ENCODE data around the gene DPH7.
A peak's percentile ranks its signal among the peaks of the same experiment; 100 is the strongest.
"Not testable (repeated sequence)": the region's sequence is repeated elsewhere in the genome, so short reads cannot be mapped to it uniquely, and the experiment has no call there.

The DPH7 gene

DNA sequence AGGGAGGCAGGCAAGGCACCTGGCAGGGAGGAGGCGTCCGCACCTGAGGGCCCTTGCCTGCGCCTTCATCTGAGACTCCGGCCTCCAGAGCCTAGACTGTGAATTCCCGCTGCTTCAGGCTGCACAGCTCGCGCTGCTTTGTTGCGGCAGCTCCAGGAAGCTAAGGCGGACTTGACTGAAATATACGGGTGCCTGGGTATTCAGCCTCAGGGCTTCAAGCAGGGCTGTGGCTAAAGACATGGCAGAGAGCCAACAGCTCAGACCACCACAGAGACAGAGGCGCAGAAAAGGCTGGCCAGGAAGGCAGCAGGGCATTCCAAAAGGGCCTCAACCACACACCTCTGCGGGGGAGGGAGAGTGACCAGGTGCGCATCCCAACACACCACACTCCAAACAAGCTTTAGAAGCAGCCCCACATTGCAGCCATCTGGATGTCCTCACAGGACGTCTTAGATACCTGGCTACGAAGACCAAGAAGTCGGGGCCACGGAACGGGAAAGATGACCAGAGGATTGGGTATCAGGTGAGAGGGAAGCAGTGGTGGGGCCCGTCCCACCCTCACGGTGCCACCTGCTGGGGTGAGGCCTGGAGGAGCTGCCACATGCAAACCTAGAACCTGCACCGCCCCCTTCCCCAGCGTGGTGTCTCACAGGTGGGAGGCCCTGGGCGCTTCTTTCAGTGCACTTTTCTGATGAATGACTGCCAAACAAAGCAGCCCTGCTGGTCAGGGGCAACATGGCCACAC is 1.7 kb upstream of the DPH7 start:
- DNase-seq (ENCODE audit: low spot score) = no peak

DNA sequence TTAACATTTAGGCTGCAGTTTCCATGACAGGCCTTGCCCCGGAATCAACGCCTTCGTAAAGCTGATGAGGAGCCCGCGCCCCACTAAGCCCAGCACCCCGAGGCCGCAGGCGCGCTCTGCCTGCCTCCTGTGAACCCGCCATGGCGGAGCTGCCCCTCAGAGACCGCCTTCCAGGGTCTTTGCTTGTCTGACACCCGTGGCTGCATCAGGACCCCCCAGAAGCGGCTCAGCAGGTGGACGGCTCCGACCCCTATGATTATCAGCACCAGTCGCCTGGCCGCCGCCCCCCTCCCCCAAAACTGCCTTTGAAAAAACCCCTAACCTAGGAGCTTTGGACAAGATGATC is 507 bp upstream of the DPH7 start:
- DNase-seq (ENCODE audit: low spot score) = no peak

GRCh38 chr9:137575716-137576411 is 2.9 kb downstream of the DPH7 start:
- DNase-seq (ENCODE audit: low spot score) = no peak

DNA sequence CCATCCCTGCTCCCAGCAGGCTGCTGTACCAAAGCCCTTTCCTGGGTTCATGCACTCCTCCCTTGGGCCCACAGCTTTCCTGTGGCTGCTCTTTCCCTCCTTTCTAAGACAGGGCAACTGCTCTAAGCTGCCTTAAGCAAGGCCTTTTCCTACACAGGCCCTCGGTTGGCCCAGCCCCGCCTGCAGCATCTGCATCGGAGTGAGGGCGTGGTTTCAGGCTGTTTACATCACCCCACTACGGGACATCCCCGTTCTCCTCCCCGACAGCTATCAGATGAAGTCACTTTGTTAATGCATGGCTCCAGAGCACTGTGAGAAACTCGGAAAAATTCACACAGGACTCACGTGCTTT is 3.4 kb downstream of the DPH7 start:
- peak; percentile 12 for DNase-seq (ENCODE audit: low spot score)

DNA sequence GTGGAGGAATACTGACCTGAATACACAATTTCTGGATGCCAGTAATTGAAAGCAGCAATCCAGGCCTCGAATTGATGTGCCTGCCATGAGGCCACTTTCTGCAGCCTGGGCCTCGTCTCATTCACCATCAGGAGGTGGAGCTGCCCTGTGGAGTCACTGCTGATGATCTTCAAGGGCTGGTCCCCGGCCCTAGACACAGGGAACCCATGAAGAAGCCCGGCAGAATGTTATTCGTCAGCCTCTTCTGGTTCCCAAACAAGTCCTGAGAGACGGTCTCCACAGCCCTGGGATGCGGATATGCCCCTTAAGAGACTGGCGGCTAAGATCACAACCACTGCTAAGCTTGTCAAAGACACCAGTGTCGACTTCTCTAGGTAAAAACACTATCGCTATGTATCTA is 4.5 kb downstream of the DPH7 start:
- no peak for DNase-seq (ENCODE audit: low spot score)

- no peak for DNase-seq (ENCODE audit: low spot score)
Observed at GRCh38 chr9:137570566-137570965, 8.2 kb downstream of the DPH7 start.

DNA sequence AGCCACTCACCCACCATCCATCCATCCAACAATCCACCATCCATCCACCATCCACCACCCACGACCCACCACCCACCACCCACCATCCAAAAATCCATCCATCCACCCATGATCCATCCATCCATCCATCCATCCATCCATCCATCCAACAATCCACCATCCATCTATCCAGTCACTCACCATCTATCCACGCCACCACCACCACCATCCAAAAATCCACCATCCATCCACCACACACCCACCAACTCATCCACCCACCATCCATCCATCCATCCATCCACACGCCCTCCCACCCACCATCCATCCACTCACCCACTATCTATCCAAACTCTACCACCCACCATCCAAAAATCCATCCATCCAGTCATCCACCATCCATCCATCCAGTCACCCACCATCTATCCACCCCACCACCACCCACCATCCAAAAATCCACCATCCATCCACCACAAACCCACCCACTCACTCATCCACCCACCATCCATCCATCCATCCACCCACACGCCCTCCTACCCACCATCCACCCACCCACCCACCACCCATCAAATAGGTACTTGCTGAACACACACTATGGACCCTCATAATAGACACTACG is 9.0 kb downstream of the DPH7 start:
- DNase-seq (ENCODE audit: low spot score) = no peak

DNA sequence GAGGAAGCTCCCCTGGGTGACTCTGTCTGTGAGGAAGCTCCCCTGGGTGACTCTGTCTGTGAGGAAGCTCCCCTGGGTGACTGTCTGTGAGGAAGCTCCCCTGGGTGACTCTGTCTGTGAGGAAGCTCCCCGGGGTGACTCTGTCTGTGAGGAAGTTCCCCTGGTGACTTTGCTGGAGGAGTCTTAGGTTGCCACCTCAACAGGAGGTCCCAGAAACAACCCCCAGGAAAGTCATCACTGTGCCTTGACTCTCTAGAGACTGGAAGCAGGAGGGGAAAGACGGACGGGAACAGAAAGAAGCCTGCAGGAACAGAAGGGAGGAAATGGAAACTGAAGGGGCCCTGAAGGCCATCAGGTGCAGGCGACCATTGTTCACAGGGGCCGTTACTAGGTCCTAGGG is 10.3 kb downstream of the DPH7 start:
- DNase-seq (ENCODE audit: low spot score) = not testable (repeated sequence)

DNA sequence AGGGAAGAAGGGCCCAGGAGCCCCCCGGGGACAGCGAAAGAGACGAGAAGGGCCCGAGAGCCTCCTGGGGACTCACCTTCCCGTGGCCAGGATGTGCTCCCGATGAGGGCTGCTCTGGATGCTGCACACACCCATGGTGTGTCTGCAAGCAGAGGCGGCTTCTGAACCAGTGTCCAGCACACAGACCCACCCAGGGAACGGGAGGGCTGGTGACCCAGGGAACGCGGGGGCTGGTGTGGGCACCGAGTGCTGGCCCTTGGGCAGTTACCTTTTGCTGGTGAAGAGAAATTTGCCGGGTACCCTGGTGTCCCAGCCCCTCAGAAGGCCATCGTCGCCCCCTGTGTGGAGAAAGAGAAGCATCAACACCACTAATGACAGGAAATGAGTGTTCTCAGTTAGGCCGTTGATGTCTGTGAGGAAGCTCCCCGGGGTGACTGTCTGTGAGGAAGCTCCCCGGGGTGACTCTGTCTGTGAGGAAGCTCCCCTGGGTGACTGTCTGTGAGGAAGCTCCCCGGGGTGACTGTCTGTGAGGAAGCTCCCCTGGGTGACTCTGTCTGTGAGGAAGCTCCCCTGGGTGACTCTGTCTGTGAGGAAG is 13.8 kb downstream of the DPH7 start:
- peak; percentile 1 for DNase-seq (ENCODE audit: low spot score)

DNA sequence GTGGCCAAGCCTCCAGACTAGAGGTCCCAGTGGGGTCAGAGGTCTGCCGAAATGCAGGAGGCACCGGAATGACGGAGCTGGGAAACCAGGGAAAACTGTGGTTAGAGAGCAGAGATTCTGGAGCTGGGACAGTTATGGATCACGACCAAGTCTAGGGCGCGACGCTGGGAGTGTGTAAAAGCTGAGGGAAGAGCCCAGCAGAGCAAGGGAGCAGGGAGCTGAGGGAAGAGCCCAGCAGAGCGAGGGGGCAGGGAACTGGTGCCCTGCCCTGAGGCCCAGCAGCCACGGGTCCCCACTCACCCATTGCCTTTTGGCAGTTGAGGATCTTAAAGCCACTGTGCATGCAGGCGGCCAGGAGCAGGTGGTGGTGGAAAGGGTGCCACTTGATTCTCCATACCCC is 14.6 kb downstream of the DPH7 start:
- DNase-seq (ENCODE audit: low spot score) = no peak

- no peak for DNase-seq (ENCODE audit: low spot score)
Observed at GRCh38 chr9:137558127-137558526, 20.6 kb downstream of the DPH7 start.

DNA sequence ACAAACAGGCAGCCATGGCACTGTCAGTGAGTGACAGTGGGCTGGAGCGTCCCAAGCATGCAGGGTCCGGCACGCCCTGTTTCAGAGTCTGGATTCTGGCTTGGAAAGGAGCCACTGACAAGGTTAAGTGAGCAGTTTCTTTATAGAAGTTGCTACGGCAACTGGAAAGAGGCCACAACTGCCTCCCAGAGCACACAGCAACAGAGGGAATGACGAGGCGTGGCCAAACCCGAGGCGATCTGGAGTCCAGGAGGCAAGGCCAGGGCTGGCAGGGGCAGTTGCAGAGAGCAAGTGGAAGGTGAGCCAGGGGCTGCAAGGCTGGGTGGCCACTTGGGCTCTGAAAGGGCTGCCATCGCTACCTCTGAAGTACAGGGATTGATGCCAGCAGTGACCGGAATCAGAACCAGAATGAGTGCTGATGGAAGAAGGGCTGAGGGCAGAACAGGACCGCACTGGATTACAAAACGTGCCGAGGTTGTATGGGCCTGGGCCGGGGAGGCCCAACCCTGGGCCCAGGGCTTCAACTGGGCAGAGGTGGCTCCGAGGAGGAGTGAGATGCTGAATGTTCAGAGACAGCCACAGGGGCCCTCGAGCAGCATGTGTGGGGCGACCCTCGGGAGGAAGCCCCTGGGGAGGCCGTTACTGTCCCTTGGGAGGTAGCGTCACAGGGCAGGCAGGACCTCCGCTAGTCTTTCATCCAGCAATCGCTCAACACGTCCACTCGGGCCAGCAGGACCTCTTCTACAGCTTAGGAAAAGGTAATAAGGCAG is 22.5 kb downstream of the DPH7 start:
- no peak for DNase-seq (ENCODE audit: low spot score)

- DNase-seq (ENCODE audit: low spot score) = no peak
Observed at GRCh38 chr9:137555179-137555578, 23.5 kb downstream of the DPH7 start.

- no peak for DNase-seq (ENCODE audit: low spot score)
Observed at GRCh38 chr9:137554349-137554748, 24.4 kb downstream of the DPH7 start.

- DNase-seq (ENCODE audit: low spot score) = not testable (repeated sequence)
Observed at GRCh38 chr9:137553654-137554053, 25.1 kb downstream of the DPH7 start.

DNA sequence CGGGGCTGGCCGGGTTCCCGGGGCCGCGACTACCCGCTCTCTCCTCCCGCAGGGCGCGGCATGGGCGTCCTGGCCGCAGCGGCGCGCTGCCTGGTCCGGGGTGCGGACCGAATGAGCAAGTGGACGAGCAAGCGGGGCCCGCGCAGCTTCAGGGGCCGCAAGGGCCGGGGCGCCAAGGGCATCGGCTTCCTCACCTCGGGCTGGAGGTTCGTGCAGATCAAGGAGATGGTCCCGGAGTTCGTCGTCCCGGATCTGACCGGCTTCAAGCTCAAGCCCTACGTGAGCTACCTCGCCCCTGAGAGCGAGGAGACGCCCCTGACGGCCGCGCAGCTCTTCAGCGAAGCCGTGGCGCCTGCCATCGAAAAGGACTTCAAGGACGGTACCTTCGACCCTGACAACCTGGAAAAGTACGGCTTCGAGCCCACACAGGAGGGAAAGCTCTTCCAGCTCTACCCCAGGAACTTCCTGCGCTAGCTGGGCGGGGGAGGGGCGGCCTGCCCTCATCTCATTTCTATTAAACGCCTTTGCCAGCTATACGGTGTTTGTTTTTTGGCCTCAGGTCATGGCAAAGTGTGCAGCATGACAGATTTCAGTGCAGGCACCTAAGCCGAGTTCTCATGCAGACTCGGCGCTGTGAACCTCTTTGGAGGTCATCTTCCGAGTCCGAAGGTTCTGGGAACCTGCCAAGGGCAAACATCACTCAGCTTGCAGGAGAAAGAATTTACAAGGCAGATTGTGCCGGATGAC is 26.5 kb downstream of the DPH7 start:
- DNase-seq (ENCODE audit: low spot score) = no peak

DNA sequence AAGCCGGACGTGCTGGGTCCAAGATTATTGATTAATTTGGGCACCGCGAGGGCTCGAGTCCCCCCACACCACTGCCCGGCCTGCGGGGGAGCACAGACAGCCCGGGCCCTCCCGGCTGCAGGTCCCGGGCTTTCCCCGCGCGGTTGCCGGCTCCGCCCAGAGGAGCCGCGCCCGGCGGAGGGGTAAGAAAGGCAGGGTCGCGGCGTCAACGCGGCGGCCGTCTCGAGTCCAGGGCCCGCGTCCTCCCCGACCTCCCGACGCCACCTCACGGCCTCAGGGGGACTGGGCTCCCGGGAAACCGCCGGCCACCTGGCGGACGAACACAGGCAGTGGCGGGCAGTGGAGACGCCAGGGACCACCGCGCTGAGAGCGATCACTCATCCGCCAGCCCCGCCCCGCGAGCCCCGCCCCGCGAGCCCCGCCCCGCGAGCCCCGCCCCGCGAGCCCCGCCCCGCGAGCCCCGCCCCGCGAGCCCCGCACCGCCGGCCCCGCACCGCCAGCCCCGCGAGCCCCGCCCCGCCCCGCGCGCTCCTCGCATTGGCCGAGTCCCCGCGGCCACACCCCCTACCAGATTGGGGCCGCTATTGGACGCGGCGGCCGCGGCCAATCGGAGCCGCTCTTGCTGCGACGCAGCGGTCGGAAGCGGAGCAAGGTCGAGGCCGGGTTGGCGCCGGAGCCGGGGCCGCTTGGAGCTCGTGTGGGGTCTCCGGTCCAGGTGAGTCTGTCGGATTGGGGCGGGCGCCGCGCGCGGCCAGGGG is 27.3 kb downstream of the DPH7 start, which contains the start of gene MRPL41:
MRPL41 (plus strand) TSS at position 616 of the 758 bp plus-strand sequence. CDS start 203 bp downstream, outside the sequence.
- DNase-seq (ENCODE audit: low spot score) = peak; percentile 89

- DNase-seq (ENCODE audit: low spot score) = not testable (repeated sequence)
Observed at GRCh38 chr9:137550958-137551263, 27.8 kb downstream of the DPH7 start.

- DNase-seq (ENCODE audit: low spot score) = peak; percentile 54
Observed at GRCh38 chr9:137550231-137550621, 28.5 kb downstream of the DPH7 start, which contains the start of gene PNPLA7. Gene PNPLA7, minus strand, starts transcription at chr9:137550402. Its CDS starts 205 bp downstream, at chr9:137550197.

DNA sequence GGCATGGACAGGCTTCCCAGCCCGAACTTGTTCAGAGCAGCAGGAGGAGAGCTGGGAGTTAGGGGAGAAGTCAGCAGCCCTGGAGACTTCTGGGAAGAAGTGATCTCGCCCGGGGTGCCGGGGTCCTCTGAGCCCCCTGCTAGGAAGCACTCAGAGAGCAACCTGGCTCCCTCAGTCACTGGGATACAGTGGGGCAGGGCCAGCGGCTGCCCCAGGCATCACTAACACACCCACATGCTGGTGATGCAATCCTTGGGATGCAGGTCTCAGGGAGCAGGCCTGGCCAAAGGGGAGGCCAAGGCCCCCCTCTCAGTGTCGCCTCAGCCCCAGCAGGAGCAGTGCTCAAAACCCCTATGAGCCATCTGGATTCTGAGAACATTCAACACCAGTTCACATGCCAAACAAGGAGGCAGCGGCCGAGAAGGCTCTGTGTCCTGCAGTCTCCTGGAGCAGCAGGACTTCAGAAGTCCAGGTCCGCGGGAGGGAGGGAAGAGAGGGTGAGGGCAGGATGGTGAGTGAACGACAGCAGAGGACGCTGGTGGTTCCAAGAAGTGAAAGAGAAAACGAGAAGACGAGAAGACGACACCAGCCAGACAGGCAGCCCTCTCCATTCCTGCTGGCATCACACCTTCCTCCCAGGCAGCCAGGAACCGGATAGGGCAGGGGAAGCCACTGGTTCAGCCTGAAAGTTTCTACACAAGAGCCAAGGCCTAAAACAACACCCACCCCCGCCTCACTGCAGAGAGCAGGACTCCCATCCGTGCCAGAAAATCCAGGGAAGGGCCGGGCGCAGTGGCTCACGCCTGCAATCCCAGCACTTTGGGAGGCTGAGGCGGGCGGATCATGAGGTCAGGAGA is 30.8 kb downstream of the DPH7 start:
- DNase-seq (ENCODE audit: low spot score) = no peak
